Thyroid gland (tissue), 4 donors: ENCODE results near the gene TMPO. TPM values are rescaled to one million over a fixed set of nuclear protein-coding genes. Genes with fewer than 3 reads are reported as not detected.

Experiments used
- DNase-seq, 2 donors: peaks; one replicate each; pipeline ENCODE4 v3.0.0-alpha.2; 2019
- H3K27ac ChIP-seq, 3 donors: fragments of 200-600 bp; sonication (generic); 1 replicate in 2 of 3; 2 replicates in 1 of 3; pipeline ENCODE4 v1.5.1; 2016 to 2019; ENCODE audit warnings: mild to moderate bottlenecking in 1 of 3, moderate library complexity in 1 of 3
- H3K27me3 ChIP-seq: fragments of 200-600 bp; sonication (generic); one replicate; pipeline ENCODE4 v1.5.1; 2019
- H3K36me3 ChIP-seq, 2 donors: fragments of 200-600 bp; sonication (generic); one replicate each; pipeline ENCODE4 v1.5.1; 2016 to 2019
- H3K4me1 ChIP-seq, 2 donors: fragments of 200-600 bp; sonication (generic); one replicate each; pipeline ENCODE4 v1.5.1; 2017 to 2019
- H3K4me3 ChIP-seq, 3 donors: fragments of 200-600 bp; sonication (generic); replicated peaks in 1 of 3; 1 replicate in 2 of 3; 2 replicates in 1 of 3; pipeline ENCODE4 v1.5.1; 2016; ENCODE audit warnings: mild to moderate bottlenecking in 1 of 3
- H3K9me3 ChIP-seq: fragments of 200-600 bp; sonication (generic); one replicate; pipeline ENCODE4 v1.5.1; 2017
- CTCF ChIP-seq, 6 experiments: fragments of 200-600 bp in 3 of 6; fragments of 450-650 bp in 3 of 6; sonication (generic) in 3 of 6; IDR thresholded peaks; one replicate each; pipeline ENCODE4 v1.5.1; 2016 to 2019; ENCODE audit warnings: antibody characterized with exemption in 6 of 6, mild to moderate bottlenecking in 2 of 6, inconsistent platforms in 1 of 6, moderate library complexity in 1 of 6
- POLR2A ChIP-seq, 2 donors: fragments of 450-650 bp; IDR thresholded peaks; one replicate each; pipeline ENCODE4 v1.6.1; 2017; ENCODE audit warnings: antibody characterized with exemption in 2 of 2, mild to moderate bottlenecking in 2 of 2, moderate library complexity in 1 of 2
- WGBS, 2 donors: methylation state at CpG; one replicate each; pipeline ENCODE4 v1.1.5; 2017; 5-methylcytosine and 5-hydroxymethylcytosine counted together
- intact Hi-C: fragments of 100-400 bp; cut with DNase I; formaldehyde crosslinking; loops from one replicate; pipeline ENCODE4 v1.15.1; 2023
- total RNA-seq, 4 donors: library from RNA; depleted of rRNA; stranded (reverse); fragments of >200 nt; gene quantifications; one replicate each; pipeline ENCODE4 v1.2.3, GENCODE V29; 2016

Gene TMPO
- total RNA-seq, 4 donors from 2014 or later, result 47.3 to 57.6 (median 55.6) TPM

GRCh38 chr12:98579347-98579746 is 64.0 kb downstream of the TMPO start:
- no peak for TF ChIP-seq CTCF (IDR thresholded peaks at IDR 0.05)
- TF ChIP-seq POLR2A (IDR thresholded peaks at IDR 0.05), result no peak
- Histone ChIP-seq H3K4me3 (no peak overlapping the region), H3K27me3 (no peaks in the 10 kb centered on the region), H3K9me3 (no peaks in the 10 kb centered on the region), H3K36me3 (no peaks in the 10 kb centered on the region), H3K27ac (no peak overlapping the region), H3K4me1 (no peaks in the 10 kb centered on the region)
- no peak for DNase-seq
- intact Hi-C loops, result no loop called here
- WGBS, 2 donors, result 83 to 84% methylated on average over 5 of the region's 5 CpGs

- Histone ChIP-seq H3K9me3 (no peaks in the 10 kb centered on the region), H3K4me3 (no peak overlapping the region), H3K36me3 (no peaks in the 10 kb centered on the region), H3K27ac (no peak overlapping the region), H3K27me3 (no peaks in the 10 kb centered on the region), H3K4me1 (no peaks in the 10 kb centered on the region)
- 89 to 91% methylated on average over 3 of the region's 3 CpGs for WGBS, 2 donors
- DNase-seq, result no peak
- intact Hi-C loops, result no loop called here
- TF ChIP-seq POLR2A (IDR thresholded peaks at IDR 0.05) (no peak), CTCF (IDR thresholded peaks at IDR 0.05) (no peak)
These were observed 64.4 kb downstream of the TMPO start for GRCh38 chr12:98579835-98580234.

- WGBS, 2 donors, result 94 to 98% methylated on average over 5 of the region's 5 CpGs
- no peak overlapping the region for H3K27ac ChIP-seq
- H3K4me1 ChIP-seq, result no peaks in the 10 kb centered on the region
- no peaks in the 10 kb centered on the region for H3K9me3 ChIP-seq
- no peaks in the 10 kb centered on the region for H3K36me3 ChIP-seq
- no peak overlapping the region for H3K4me3 ChIP-seq
- no peak for TF ChIP-seq POLR2A (IDR thresholded peaks at IDR 0.05)
- no peak for TF ChIP-seq CTCF (IDR thresholded peaks at IDR 0.05)
- no peaks in the 10 kb centered on the region for H3K27me3 ChIP-seq
- intact Hi-C loops, result no loop called here
- no peak for DNase-seq
These were observed 65.3 kb downstream of the TMPO start for GRCh38 chr12:98580695-98581094.

- intact Hi-C loops, result no loop called here
- no peak overlapping the region for H3K4me3 ChIP-seq
- WGBS, 2 donors, result 82 to 95% methylated on average over 1 of the region's 1 CpG
- H3K27me3 ChIP-seq, result no peaks in the 10 kb centered on the region
- H3K36me3 ChIP-seq, result no peaks in the 10 kb centered on the region
- H3K4me1 ChIP-seq, result no peaks in the 10 kb centered on the region
- no peak for DNase-seq
- H3K27ac ChIP-seq, result no peak overlapping the region
- H3K9me3 ChIP-seq, result no peaks in the 10 kb centered on the region
- TF ChIP-seq CTCF (IDR thresholded peaks at IDR 0.05) (no peak), POLR2A (IDR thresholded peaks at IDR 0.05) (no peak)
These were observed 65.7 kb downstream of the TMPO start for GRCh38 chr12:98581101-98581500.

GRCh38 chr12:98582093-98582492 is 66.7 kb downstream of the TMPO start:
- no peaks in the 10 kb centered on the region for H3K9me3 ChIP-seq
- 89 to 91% methylated on average over 6 of the region's 6 CpGs for WGBS, 2 donors
- no peaks in the 10 kb centered on the region for H3K27me3 ChIP-seq
- H3K4me3 ChIP-seq, result no peak overlapping the region
- no peak for DNase-seq
- H3K4me1 ChIP-seq, result no peaks in the 10 kb centered on the region
- H3K36me3 ChIP-seq, result no peaks in the 10 kb centered on the region
- no peak overlapping the region for H3K27ac ChIP-seq
- intact Hi-C loops, result no loop called here
- no peak for TF ChIP-seq CTCF (IDR thresholded peaks at IDR 0.05)
- no peak for TF ChIP-seq POLR2A (IDR thresholded peaks at IDR 0.05)
